LNCAP (cell line): ENCODE measurements around the gene IFNA14.

Experiments used
- CTCF ChIP-seq: fragments of 450-650 bp; IDR thresholded peaks from 2 replicates; pipeline ENCODE4 v1.5.1; 2017; ENCODE audit warnings: mild to moderate bottlenecking

The IFNA14 gene

GRCh38 chr9:21239911-21240310, at the start of gene IFNA14:
TSS of gene IFNA14 (minus strand) at chr9:21240005. CDS start at chr9:21239935, 70 bp downstream.
- no peak for TF ChIP-seq CTCF

DNA sequence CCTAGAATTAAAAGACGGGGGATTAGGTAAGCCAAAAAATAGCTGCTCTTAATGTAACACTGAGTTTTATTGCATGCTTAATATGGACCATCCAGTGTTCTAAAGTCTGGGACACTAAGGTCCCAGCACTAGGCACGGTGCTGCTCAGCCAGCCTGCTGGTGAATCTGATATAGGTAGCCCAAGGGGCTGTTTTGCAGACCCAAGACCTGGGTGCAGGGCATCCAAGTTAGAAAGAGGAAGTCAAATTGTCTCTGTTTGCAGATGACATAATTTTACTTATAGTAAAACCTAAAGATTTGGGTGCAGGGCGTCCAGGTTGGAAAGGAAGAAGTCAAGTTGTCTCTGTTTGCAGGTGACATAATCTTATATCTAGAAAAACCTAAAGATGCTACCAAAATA, 47.5 kb upstream of the IFNA14 start:
- no peak for TF ChIP-seq CTCF

DNA sequence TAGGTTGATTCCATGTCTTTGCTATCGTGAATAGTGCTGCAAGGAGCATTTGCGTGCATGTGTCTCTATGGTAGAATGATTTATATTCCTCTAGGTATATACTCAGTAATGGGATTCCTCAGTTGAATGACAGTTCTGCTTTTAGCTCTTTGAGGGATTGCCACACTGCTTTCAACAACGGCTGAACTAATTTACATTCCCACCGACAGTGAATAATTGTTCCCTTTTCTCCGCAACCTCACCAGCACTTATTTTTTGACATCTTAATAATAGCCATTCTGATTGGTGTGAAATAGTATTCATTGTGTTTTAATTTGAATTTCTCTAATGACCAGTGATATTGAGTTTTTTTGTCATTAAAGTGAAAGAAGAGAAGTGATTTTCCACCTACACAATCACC, 46.9 kb upstream of the IFNA14 start:
- TF ChIP-seq CTCF, result no peak

DNA sequence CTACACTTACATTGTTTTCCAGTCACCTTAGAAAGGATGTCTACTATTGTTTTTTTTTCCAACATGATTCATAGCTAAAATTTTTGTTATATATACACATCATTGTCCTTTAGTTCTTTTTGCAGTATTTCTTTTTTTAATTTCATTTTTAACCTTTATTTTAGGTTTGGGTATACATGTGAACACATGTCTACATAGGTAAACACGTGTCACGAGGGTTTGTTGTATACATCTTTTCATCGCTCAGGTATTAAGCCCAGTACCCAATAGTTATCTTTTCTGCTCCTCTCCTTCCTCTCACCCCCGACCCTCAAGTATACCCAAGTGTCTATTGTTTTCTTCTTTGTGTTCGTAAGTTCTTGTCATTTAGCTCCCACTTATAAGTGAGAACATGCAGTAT, 46.3 kb upstream of the IFNA14 start:
- TF ChIP-seq CTCF, result no peak

DNA sequence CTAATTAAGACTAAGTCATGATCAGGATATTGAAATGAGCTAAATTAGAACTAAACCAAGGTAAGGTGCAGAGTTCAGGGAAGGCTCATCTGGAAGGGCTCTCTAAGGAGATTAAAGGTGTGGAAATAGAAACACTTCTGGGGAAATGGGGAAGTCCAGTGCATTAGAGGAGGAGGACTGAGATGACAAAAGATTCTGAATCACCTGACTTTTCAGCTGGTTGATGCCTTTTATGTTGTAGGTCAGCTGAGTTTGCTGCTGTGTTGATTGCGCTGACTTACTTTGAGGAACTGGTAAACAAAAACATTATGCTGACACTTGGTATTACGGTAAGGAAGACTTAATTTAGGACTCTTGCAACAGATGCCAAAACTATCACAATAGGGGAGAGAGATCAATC, 41.5 kb upstream of the IFNA14 start:
- TF ChIP-seq CTCF, result no peak

DNA sequence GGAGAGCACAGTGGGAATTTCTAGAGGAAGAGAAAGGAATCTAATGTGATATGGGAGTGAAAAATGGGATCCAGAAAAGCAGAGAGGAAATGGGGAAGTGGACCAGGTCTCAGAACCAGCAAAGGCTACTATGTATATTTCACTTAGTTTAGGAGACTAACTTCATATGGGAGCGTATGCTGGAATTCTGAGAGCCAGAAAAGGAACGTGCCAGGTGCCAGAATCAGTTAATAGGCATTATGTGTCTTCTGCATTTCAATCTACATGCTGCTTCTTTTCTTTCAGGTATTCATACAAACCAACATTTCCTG, 28.5 kb upstream of the IFNA14 start:
- no peak for TF ChIP-seq CTCF

DNA sequence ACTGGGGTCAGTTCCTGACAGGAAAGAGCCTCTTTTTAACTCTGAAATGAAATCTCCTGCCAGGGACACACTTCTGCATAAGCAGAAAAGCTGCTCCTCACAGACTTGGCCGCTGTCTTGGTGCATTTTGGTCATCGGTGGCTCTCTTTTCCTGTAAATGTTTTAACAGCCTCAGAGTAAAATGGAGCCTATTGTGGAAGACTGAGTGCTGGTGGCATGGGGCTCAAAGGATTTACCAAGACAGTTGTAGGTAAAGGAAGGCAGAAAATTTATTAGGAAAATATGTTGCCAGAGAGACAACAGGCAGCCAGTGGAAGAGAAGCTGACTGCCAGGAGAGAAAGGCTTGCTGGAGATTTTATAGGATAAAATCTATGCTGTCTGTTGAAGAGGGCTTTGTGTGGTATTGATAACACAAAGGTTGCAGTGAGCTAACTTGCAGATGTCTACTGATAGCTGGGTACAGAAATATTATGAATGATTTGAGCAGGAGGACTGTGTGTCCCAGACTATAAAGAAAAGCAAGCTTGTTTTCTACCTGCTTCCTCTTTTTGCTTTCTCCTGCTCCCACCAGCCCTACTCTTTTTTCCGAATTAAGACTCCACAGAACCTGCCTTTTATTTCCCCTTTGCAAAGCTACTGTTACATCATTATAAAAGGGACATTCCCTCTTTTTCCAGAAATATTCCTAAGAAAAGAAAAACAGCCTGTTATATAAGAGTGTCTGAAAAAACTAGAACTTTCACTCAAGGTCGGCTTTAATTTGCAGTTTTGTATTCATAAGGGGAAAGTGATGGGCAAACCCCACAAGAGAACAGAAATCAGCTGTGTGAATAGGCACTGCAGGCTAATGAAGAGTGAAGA, 27.9 kb upstream of the IFNA14 start:
- no peak for TF ChIP-seq CTCF
